H1 (cell line): ENCODE results near the gene SPTBN1. TPM values are rescaled to one million over a fixed set of nuclear protein-coding genes. Genes with fewer than 3 reads are reported as not detected.

Experiments
- CTCF ChIA-PET: fragments of 300-600 bp; sonication (Branson Sonifier 250); formaldehyde crosslinking; loops from one replicate; lab custom pipeline; 2021; ENCODE audit not compliant: partially characterized antibody; lab: Charles Lee
- POLR2A ChIA-PET: fragments of 300-600 bp; sonication (Branson Sonifier 250); formaldehyde crosslinking; loops from one replicate; lab custom pipeline; 2021; ENCODE audit warnings: inconsistent platforms; ENCODE audit not compliant: partially characterized antibody; lab: Charles Lee
- DNase-seq, 2 experiments: peaks; one replicate each; pipeline versions ENCODE4 v3.0.0 to v3.0.0-alpha.2; 2010 to 2022; ENCODE audit warnings: low spot score in 2 of 2, low read depth in 1 of 2, mixed read lengths in 1 of 2
- FAIRE-seq: peaks from 2 replicates; lab custom pipeline; 2011; peaks lifted over from hg19 to GRCh38; lab: Jason Lieb, UNC
- H2AFZ ChIP-seq: 2 replicates; pipeline ENCODE4 v1.8.1; 2012; ENCODE audit warnings: low read length, inconsistent platforms
- H2AK5ac ChIP-seq: 2 replicates; pipeline ENCODE4 v1.6.1; 2013; ENCODE audit warnings: low read depth, low read length
- H2BK120ac ChIP-seq: replicated peaks from 2 replicates; pipeline ENCODE3; 2013; ENCODE audit warnings: low read depth, low read length, inconsistent platforms
- H2BK12ac ChIP-seq: 2 replicates; pipeline ENCODE4 v1.6.1; 2013; ENCODE audit warnings: low read depth, low read length
- H2BK15ac ChIP-seq: 2 replicates; pipeline ENCODE4 v1.6.1; 2013; ENCODE audit warnings: low read length
- H2BK20ac ChIP-seq: 2 replicates; pipeline ENCODE4 v1.6.1; 2013; ENCODE audit warnings: low read length
- H2BK5ac ChIP-seq: 2 replicates; pipeline ENCODE4 v1.6.1; 2013; ENCODE audit warnings: low read depth, low read length
- H3K14ac ChIP-seq: 2 replicates; pipeline ENCODE4 v1.6.1; 2013; ENCODE audit warnings: inconsistent platforms; ENCODE audit not compliant: insufficient read length
- H3K18ac ChIP-seq: 2 replicates; pipeline ENCODE4 v1.6.1; 2013; ENCODE audit warnings: low read length; ENCODE audit errors: extremely low read depth
- H3K23ac ChIP-seq: 2 replicates; pipeline ENCODE4 v1.6.1; 2013; ENCODE audit warnings: inconsistent platforms; ENCODE audit not compliant: insufficient read length
- H3K23me2 ChIP-seq: 2 replicates; pipeline ENCODE4 v1.6.1; 2013; ENCODE audit warnings: low read depth, low read length
- H3K27ac ChIP-seq: 2 replicates; pipeline ENCODE4 v1.6.1; 2011; ENCODE audit warnings: low read depth, low read length, inconsistent platforms
- H3K27me3 ChIP-seq, 4 experiments: replicated peaks in 1 of 4; 1 replicate in 1 of 4; 2 replicates in 3 of 4; pipeline versions ENCODE4 v1.6.1 to v1.8.1; 2011 to 2013; ENCODE audit warnings: low read length in 3 of 4, mild to moderate bottlenecking in 3 of 4, inconsistent platforms in 2 of 4, mixed read lengths in 2 of 4, moderate library complexity in 1 of 4; ENCODE audit not compliant: control insufficient read depth in 3 of 4, insufficient read depth in 3 of 4; ENCODE audit errors: extremely low read depth in 1 of 4
- H3K36me3 ChIP-seq, 4 experiments: 2 replicates each; pipeline versions ENCODE4 v1.6.1 to v1.8.1; 2011 to 2013; ENCODE audit warnings: mild to moderate bottlenecking in 4 of 4, low read length in 3 of 4, moderate library complexity in 2 of 4, control low read depth in 1 of 4, inconsistent platforms in 1 of 4; ENCODE audit not compliant: insufficient read depth in 4 of 4, control insufficient read depth in 2 of 4
- H3K4ac ChIP-seq: replicated peaks from 2 replicates; pipeline ENCODE3; 2013; ENCODE audit warnings: low read length, low read depth, mixed read lengths, inconsistent platforms; ENCODE audit not compliant: insufficient read length
- H3K4me1 ChIP-seq, 4 experiments: replicated peaks in 1 of 4; 1 replicate in 1 of 4; 2 replicates in 3 of 4; pipeline versions ENCODE4 v1.6.1 to v1.8.1; 2011 to 2013; ENCODE audit warnings: low read length in 3 of 4, inconsistent platforms in 2 of 4, mixed read lengths in 1 of 4; ENCODE audit not compliant: insufficient read depth in 4 of 4, control insufficient read depth in 3 of 4
- H3K4me2 ChIP-seq, 2 experiments: 2 replicates each; pipeline versions ENCODE4 v1.6.1 to v1.8.1; 2011 to 2013; ENCODE audit warnings: low read depth in 2 of 2, low read length in 2 of 2, control low read depth in 1 of 2, inconsistent platforms in 1 of 2, mild to moderate bottlenecking in 1 of 2; ENCODE audit not compliant: insufficient read depth in 1 of 2
- H3K4me3 ChIP-seq, 4 experiments: fragments of 200-600, 300-600 bp in 1 of 4; sonication (generic), shearing (Covaris generic), sonication (Bioruptor Twin) in 1 of 4; 2 replicates each; pipeline versions ENCODE4 v1.5.1 to v1.8.1; 2011 to 2016; ENCODE audit warnings: low read length in 4 of 4, low read depth in 3 of 4, control low read depth in 2 of 4, inconsistent platforms in 2 of 4, mild to moderate bottlenecking in 2 of 4, mixed read lengths in 1 of 4, moderate library complexity in 1 of 4; ENCODE audit not compliant: insufficient read depth in 2 of 4; ENCODE audit errors: extremely low read depth in 1 of 4
- H3K56ac ChIP-seq: replicated peaks from 2 replicates; pipeline ENCODE3; 2013; ENCODE audit warnings: low read depth, mild to moderate bottlenecking, mixed read lengths, low read length, inconsistent platforms; ENCODE audit not compliant: insufficient read length
- H3K79me1 ChIP-seq: 2 replicates; pipeline ENCODE4 v1.6.1; 2013; ENCODE audit warnings: low read depth, low read length, control low read depth
- H3K79me2 ChIP-seq, 2 experiments: 2 replicates each; pipeline versions ENCODE4 v1.6.1 to v1.8.1; 2012 to 2013; ENCODE audit warnings: low read length in 2 of 2, mild to moderate bottlenecking in 2 of 2, inconsistent platforms in 1 of 2; ENCODE audit not compliant: insufficient read depth in 2 of 2, control insufficient read depth in 1 of 2
- H3K9ac ChIP-seq, 4 experiments: replicated peaks in 1 of 4; 1 replicate in 1 of 4; 2 replicates in 3 of 4; pipeline versions ENCODE4 v1.6.1 to v1.8.1; 2011 to 2013; ENCODE audit warnings: low read depth in 3 of 4, low read length in 3 of 4, control low read depth in 2 of 4, mild to moderate bottlenecking in 2 of 4, moderate library complexity in 2 of 4, inconsistent platforms in 1 of 4; ENCODE audit errors: extremely low read depth in 1 of 4
- H3K9me3 ChIP-seq, 2 experiments: 2 replicates each; pipeline versions ENCODE4 v1.6.1 to v1.8.1; 2012 to 2013; ENCODE audit warnings: mild to moderate bottlenecking in 2 of 2, moderate library complexity in 2 of 2, control low read depth in 1 of 2, inconsistent platforms in 1 of 2, low read depth in 1 of 2, low read length in 1 of 2, mixed read lengths in 1 of 2; ENCODE audit not compliant: insufficient read depth in 2 of 2
- H4K20me1 ChIP-seq, 2 experiments: replicated peaks in 1 of 2; 2 replicates each; pipeline versions ENCODE3 to v1.8.1; 2011 to 2013; ENCODE audit warnings: inconsistent platforms in 2 of 2, low read length in 2 of 2, mild to moderate bottlenecking in 1 of 2; ENCODE audit not compliant: insufficient read depth in 2 of 2, control insufficient read depth in 1 of 2
- H4K5ac ChIP-seq: 2 replicates; pipeline ENCODE4 v1.6.1; 2013; ENCODE audit warnings: low read length, low read depth, mixed read lengths, inconsistent platforms; ENCODE audit not compliant: insufficient read length
- H4K8ac ChIP-seq: 2 replicates; pipeline ENCODE4 v1.8.0; 2013; ENCODE audit warnings: mild to moderate bottlenecking, moderate library complexity, low read length, inconsistent platforms; ENCODE audit not compliant: insufficient read depth; ENCODE audit errors: extremely low read depth
- H4K91ac ChIP-seq: replicated peaks from 2 replicates; pipeline ENCODE3; 2013; ENCODE audit warnings: low read length, mixed read lengths, inconsistent platforms; ENCODE audit not compliant: insufficient read length
- ASH2L ChIP-seq: fragments of 200-600, 300-600 bp; sonication (generic); IDR thresholded peaks from one replicate; pipeline ENCODE4 v1.7.1; 2017; ENCODE audit warnings: low read length
- BACH1 ChIP-seq: IDR thresholded peaks from 2 replicates; pipeline ENCODE4 v1.6.1; 2012; ENCODE audit warnings: low read length, improper control_type of control experiment
- CBX5 ChIP-seq: fragments of 300-800, 300-1000 bp; sonication (generic); IDR thresholded peaks from 2 replicates; pipeline ENCODE4 v1.7.1; 2016; ENCODE audit warnings: antibody characterized with exemption, low read length, low read depth
- CBX8 ChIP-seq: fragments of 300-800, 300-1000 bp; sonication (generic); IDR thresholded peaks from 2 replicates; pipeline ENCODE4 v1.7.1; 2016; ENCODE audit warnings: low read depth, low read length, borderline replicate concordance
- EGR1 ChIP-seq: IDR thresholded peaks from 2 replicates; pipeline ENCODE4 v1.6.1; 2011; ENCODE audit warnings: low read depth, low read length, borderline replicate concordance
- KDM1A ChIP-seq: fragments of 200-600, 300-600 bp; sonication (generic); IDR thresholded peaks from 2 replicates; pipeline ENCODE4 v1.7.1; 2016; ENCODE audit warnings: mild to moderate bottlenecking, low read length, borderline replicate concordance
- NRF1 ChIP-seq: IDR thresholded peaks from 2 replicates; pipeline ENCODE4 v1.6.1; 2011; ENCODE audit warnings: mild to moderate bottlenecking, low read depth, low read length, improper control_type of control experiment
- PHF8 ChIP-seq: fragments of 200-600 bp; sonication (generic); conservative IDR thresholded peaks from 2 replicates; pipeline ENCODE4 v1.7.1; 2012; ENCODE audit warnings: low read depth, mild to moderate bottlenecking, inconsistent platforms, low read length, moderate library complexity
- SAP30 ChIP-seq: fragments of 300-600 bp; sonication (generic); IDR thresholded peaks from 2 replicates; pipeline ENCODE4 v1.7.1; 2012; ENCODE audit warnings: low read length, moderate library complexity, mild to moderate bottlenecking, inconsistent platforms; ENCODE audit not compliant: insufficient read depth, insufficient replicate concordance
- SIRT6 ChIP-seq: IDR thresholded peaks from one replicate; pipeline ENCODE4 v1.7.1; 2012; ENCODE audit warnings: low read length, inconsistent platforms
- TEAD4 ChIP-seq: IDR thresholded peaks from 2 replicates; pipeline ENCODE4 v1.6.1; 2012; ENCODE audit warnings: low read depth, low read length, inconsistent platforms, mixed read lengths
- WGBS, 2 experiments: shearing (Covaris generic) in 1 of 2; methylation state at CpG; one replicate each; pipeline versions ENCODE4 v1.1.6 to v1.1.7; 2013 to 2015; ENCODE audit warnings: low lambda C conversion rate in 2 of 2, mixed read lengths in 2 of 2, inconsistent platforms in 1 of 2, low coverage in 1 of 2, missing lambda C conversion rate in 1 of 2; ENCODE audit not compliant: insufficient replicate concordance in 2 of 2, insufficient coverage in 1 of 2, insufficient read length in 1 of 2; ENCODE audit errors: extremely low coverage in 1 of 2, missing lambda C conversion rate in 1 of 2; 5-methylcytosine and 5-hydroxymethylcytosine counted together
- polyA plus RNA-seq, 7 experiments: library from polyadenylated mRNA; depleted of rRNA in 3 of 7; stranded (reverse) in 5 of 7; unstranded in 2 of 7; fragments of >200 nt in 5 of 7; fragments of 200-250 nt in 2 of 7; gene quantifications; 1 replicate in 5 of 7; 2 replicates in 1 of 7; 4 replicates in 1 of 7; pipeline versions ENCODE4 v1.2.1 to v1.2.3, GENCODE V29; 2011 to 2013; ENCODE audit warnings: missing spikeins in 2 of 7, mixed read lengths in 2 of 7
- total RNA-seq: library from RNA; stranded (reverse); fragmentation: NEBNext Ultra II Directional; extraction: Animal tissue kit (Norgen Biotek cat#: 25700); gene quantifications from 2 replicates; pipeline ENCODE4 v1.2.1, GENCODE V29; 2021

SPTBN1 gene
- total and polyA plus RNA-seq, 2 of the 8 experiments (the other 6 are each of a cell fraction or from before 2014, with no cell fraction given), result 31.8 to 180 TPM

DNA sequence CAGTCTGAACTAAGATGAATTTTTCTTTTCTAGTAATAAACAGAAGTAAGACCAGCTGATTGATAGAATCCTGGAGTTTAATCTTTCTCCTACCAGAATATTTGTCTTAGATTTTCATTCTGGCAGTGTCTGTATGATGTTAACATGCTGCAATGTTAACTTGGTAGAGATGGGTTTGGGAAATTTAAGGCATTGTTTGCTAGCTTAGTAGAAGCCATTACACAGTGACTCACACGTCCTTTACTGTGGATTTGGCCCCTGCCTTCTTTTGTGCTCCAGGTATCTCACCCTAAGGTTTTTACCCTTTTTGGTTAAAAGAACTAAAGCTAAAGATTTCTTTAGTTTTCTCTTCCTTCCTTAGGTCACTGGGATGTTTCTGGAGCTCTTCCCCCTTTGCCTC, 84.1 kb downstream of the SPTBN1 start:
- Histone ChIP-seq H4K5ac (no peak overlapping the region), H3K9ac (no peak overlapping the region), H2BK15ac (no peak overlapping the region), H3K27ac (no peak overlapping the region), H3K4me3 (no peak overlapping the region), H4K91ac (no peak overlapping the region), H3K4me2 (no peak overlapping the region), H3K79me1 (no peaks in the 10 kb centered on the region; the same call in 1 of the 2 replicates), H2AFZ (no peak overlapping the region), H2BK12ac (no peak overlapping the region), H3K79me2 (no peaks in the 10 kb centered on the region), H3K27me3 (no peaks in the 10 kb centered on the region), H3K9me3 (no peaks in the 10 kb centered on the region), H3K23me2 (no peaks in the 10 kb centered on the region), H4K20me1 (peaks cover 2 to 4% of the 10 kb centered on the region in 2 experiments), H3K4ac (no peak overlapping the region), H3K56ac (no peak overlapping the region), H4K8ac (no peak overlapping the region), H2BK120ac (no peak overlapping the region), H3K4me1 (no peaks in the 10 kb centered on the region), H3K18ac (no peak overlapping the region), H2BK5ac (no peak overlapping the region), H3K14ac (no peak overlapping the region), H2BK20ac (no peak overlapping the region), H2AK5ac (no peak overlapping the region), H3K23ac (no peak overlapping the region), H3K36me3 (no peaks in the 10 kb centered on the region; a peak in 1 of 8 replicates)
- FAIRE-seq (no peak), DNase-seq (no peak)
- TF ChIP-seq EGR1, result no peak
- TF ChIP-seq TEAD4, result no peak
- no peak for TF ChIP-seq CBX8
- no peak for TF ChIP-seq ASH2L
- no peak for TF ChIP-seq NRF1
- TF ChIP-seq KDM1A, result no peak
- no peak for TF ChIP-seq SAP30
- TF ChIP-seq SIRT6, result no peak
- TF ChIP-seq BACH1, result no peak
- TF ChIP-seq PHF8, result no peak
- TF ChIP-seq CBX5, result no peak
- ChIA-PET CTCF (interaction anchor here (0.6 to 1.9 kb wide), 4 partner anchors 8 to 17 kb away, joined by 3 to 6 read pairs (median 4); no protein-coding TSS in a partner anchor), POLR2A (interaction anchor here (0.6 to 6.0 kb wide), 2 partner anchors 19 to 744 kb away, joined by 5 to 30 read pairs; no protein-coding TSS in a partner anchor)
- 83% methylated on average over 1 of the region's 1 CpG; no CpG with 5 or more reads in 1 of the 2 experiments for WGBS, 2 experiments
